H9 (cell line): ENCODE measurements around the gene TBC1D8. TPM values are rescaled to one million over a fixed set of nuclear protein-coding genes. Genes with fewer than 3 reads are reported as not detected.

Experiments
- DNase-seq: peaks from one replicate; pipeline ENCODE4 v3.0.0-alpha.2; 2017
- H2AFZ ChIP-seq: one replicate; pipeline ENCODE4 v1.6.1; 2013; ENCODE audit warnings: mild to moderate bottlenecking, low read length, control low read depth, moderate library complexity
- H2AK5ac ChIP-seq: 2 replicates; pipeline ENCODE4 v1.6.1; 2013; ENCODE audit warnings: low read length, control low read depth, mixed read lengths; ENCODE audit not compliant: insufficient read length
- H2BK120ac ChIP-seq: one replicate; pipeline ENCODE4 v1.6.1; 2013; ENCODE audit warnings: low read depth, mild to moderate bottlenecking, low read length, control low read depth, inconsistent platforms; ENCODE audit not compliant: poor library complexity, severe bottlenecking
- H2BK12ac ChIP-seq: 2 replicates; pipeline ENCODE4 v1.6.1; 2013; ENCODE audit warnings: low read length, control low read depth, mixed read lengths, low read depth; ENCODE audit not compliant: insufficient read length
- H2BK15ac ChIP-seq: 2 replicates; pipeline ENCODE4 v1.6.1; 2013; ENCODE audit warnings: low read depth, low read length, control low read depth
- H2BK20ac ChIP-seq: one replicate; pipeline ENCODE4 v1.6.1; 2013; ENCODE audit warnings: low read depth, mild to moderate bottlenecking, low read length, control low read depth, inconsistent platforms; ENCODE audit not compliant: poor library complexity, severe bottlenecking
- H2BK5ac ChIP-seq: 2 replicates; pipeline ENCODE4 v1.6.1; 2013; ENCODE audit warnings: low read length, control low read depth, mixed read lengths; ENCODE audit not compliant: insufficient read length
- H3K14ac ChIP-seq: 2 replicates; pipeline ENCODE4 v1.6.1; 2013; ENCODE audit warnings: low read length, control low read depth; ENCODE audit not compliant: insufficient read depth
- H3K18ac ChIP-seq: 2 replicates; pipeline ENCODE4 v1.6.1; 2013; ENCODE audit warnings: low read depth, mild to moderate bottlenecking, mixed read lengths, low read length, control low read depth; ENCODE audit not compliant: insufficient read length
- H3K23ac ChIP-seq: 2 replicates; pipeline ENCODE4 v1.6.1; 2013; ENCODE audit warnings: low read length, control low read depth, mixed read lengths, low read depth; ENCODE audit not compliant: insufficient read length
- H3K23me2 ChIP-seq: 2 replicates; pipeline ENCODE4 v1.6.1; 2013; ENCODE audit warnings: low read depth, mild to moderate bottlenecking, mixed read lengths, low read length, control low read depth; ENCODE audit not compliant: insufficient read length, poor library complexity, severe bottlenecking
- H3K27ac ChIP-seq: 2 replicates; pipeline ENCODE4 v1.5.1; 2013; ENCODE audit warnings: low read length, control low read depth, mixed read lengths, low read depth; ENCODE audit not compliant: insufficient read length
- H3K27me3 ChIP-seq: 2 replicates; pipeline ENCODE4 v1.6.1; 2013; ENCODE audit warnings: low read length, control low read depth, inconsistent platforms; ENCODE audit not compliant: insufficient read depth
- H3K4ac ChIP-seq: 2 replicates; pipeline ENCODE4 v1.6.1; 2013; ENCODE audit warnings: low read depth, mild to moderate bottlenecking, control low read depth, inconsistent platforms, low read length, moderate library complexity
- H3K4me1 ChIP-seq: 2 replicates; pipeline ENCODE4 v1.6.1; 2013; ENCODE audit warnings: low read length, control low read depth, inconsistent platforms; ENCODE audit not compliant: insufficient read depth
- H3K4me2 ChIP-seq: 2 replicates; pipeline ENCODE4 v1.6.1; 2013; ENCODE audit warnings: low read length, control low read depth, mixed read lengths; ENCODE audit not compliant: insufficient read length, insufficient read depth
- H3K56ac ChIP-seq: 2 replicates; pipeline ENCODE4 v1.6.1; 2013; ENCODE audit warnings: low read depth, mild to moderate bottlenecking, mixed read lengths, low read length, control low read depth; ENCODE audit not compliant: insufficient read length
- H3K79me1 ChIP-seq: 2 replicates; pipeline ENCODE4 v1.6.1; 2013; ENCODE audit warnings: low read depth, mild to moderate bottlenecking, moderate library complexity, low read length, control low read depth, inconsistent platforms; ENCODE audit not compliant: insufficient read depth, poor library complexity, severe bottlenecking
- H3K79me2 ChIP-seq: 2 replicates; pipeline ENCODE4 v1.6.1; 2013; ENCODE audit warnings: low read length, control low read depth, inconsistent platforms; ENCODE audit not compliant: insufficient read depth
- H3K9ac ChIP-seq: 2 replicates; pipeline ENCODE4 v1.6.1; 2013; ENCODE audit warnings: low read length, control low read depth, mixed read lengths; ENCODE audit not compliant: insufficient read length; ENCODE audit errors: extremely low read depth
- H3K9me3 ChIP-seq: one replicate; pipeline ENCODE4 v1.6.1; 2013; ENCODE audit warnings: low read depth, low read length, inconsistent platforms; ENCODE audit not compliant: control insufficient read depth
- H3T11ph ChIP-seq: one replicate; pipeline ENCODE4 v1.6.1; 2013; ENCODE audit warnings: mild to moderate bottlenecking, low read length, control low read depth, inconsistent platforms
- H4K20me1 ChIP-seq: one replicate; pipeline ENCODE4 v1.6.1; 2013; ENCODE audit not compliant: control insufficient read depth, insufficient read length, insufficient read depth
- H4K5ac ChIP-seq: 2 replicates; pipeline ENCODE4 v1.6.1; 2013; ENCODE audit warnings: low read depth, mild to moderate bottlenecking, mixed read lengths, low read length, control low read depth; ENCODE audit not compliant: insufficient read length
- H4K8ac ChIP-seq: replicated peaks from 2 replicates; pipeline ENCODE4 v1.6.1; 2013; ENCODE audit warnings: low read length, control low read depth, mixed read lengths, low read depth; ENCODE audit not compliant: insufficient read length
- H4K91ac ChIP-seq: 2 replicates; pipeline ENCODE4 v1.6.1; 2013; ENCODE audit warnings: low read depth, mild to moderate bottlenecking, moderate library complexity, mixed read lengths, low read length, control low read depth; ENCODE audit not compliant: insufficient read length
- H3K27ac Mint-ChIP-seq, 3 experiments: 2 replicates in 2 of 3; 3 replicates in 1 of 3; pipeline ENCODE4 v1.8.0; 2020 to 2021; ENCODE audit warnings: mixed read lengths in 3 of 3, mild to moderate bottlenecking in 1 of 3, moderate library complexity in 1 of 3
- H3K27me3 Mint-ChIP-seq: 2 replicates; pipeline ENCODE4 v1.8.0; 2021; ENCODE audit warnings: low read depth, mild to moderate bottlenecking, moderate library complexity, mixed read lengths
- H3K36me3 Mint-ChIP-seq, 3 experiments: 2 replicates in 2 of 3; 3 replicates in 1 of 3; pipeline ENCODE4 v1.8.0; 2020 to 2021; ENCODE audit warnings: low read depth in 3 of 3, mixed read lengths in 3 of 3; ENCODE audit not compliant: insufficient read depth in 1 of 3
- H3K4me1 Mint-ChIP-seq, 2 experiments: 2 replicates each; pipeline ENCODE4 v1.8.0; 2020; ENCODE audit warnings: mixed read lengths in 2 of 2
- H3K4me3 Mint-ChIP-seq, 2 experiments: 2 replicates in 1 of 2; 3 replicates in 1 of 2; pipeline ENCODE4 v1.8.0; 2020 to 2021; ENCODE audit warnings: mild to moderate bottlenecking in 2 of 2, mixed read lengths in 2 of 2, moderate library complexity in 1 of 2
- H3K9me3 Mint-ChIP-seq, 2 experiments: 2 replicates in 1 of 2; 3 replicates in 1 of 2; pipeline ENCODE4 v1.8.0; 2020; ENCODE audit warnings: mild to moderate bottlenecking in 2 of 2, mixed read lengths in 2 of 2, moderate library complexity in 1 of 2
- CTCF ChIP-seq: fragments of 200-600 bp; sonication (generic); conservative IDR thresholded peaks from 3 replicates; pipeline ENCODE4 v1.8.0; 2021; ENCODE audit warnings: antibody characterized with exemption, mild to moderate bottlenecking
- WGBS: extraction: QIAGEN DNeasy Blood & Tissue Kit; methylation state at CpG from one replicate; pipeline ENCODE4 v1.1.7; 2013; ENCODE audit warnings: missing lambda C conversion rate, low lambda C conversion rate, mixed read lengths; ENCODE audit not compliant: insufficient read length; ENCODE audit errors: extremely low coverage; 5-methylcytosine and 5-hydroxymethylcytosine counted together
- total RNA-seq: library from RNA; stranded (reverse); gene quantifications from 2 replicates; pipeline ENCODE4 v1.2.1, GENCODE V29; 2021

Gene TBC1D8
- total RNA-seq, 1 experiment from 2014 or later = 16.6 TPM

- Mint-ChIP-seq H3K4me3 (no peak overlapping the region), H3K27me3 (no peaks in the 10 kb centered on the region), H3K27ac (no peak overlapping the region; a peak in 1 of 7 replicates), H3K4me1 (peaks cover 3 to 9% of the 10 kb centered on the region in 2 experiments; a peak in 3 of 4 replicates), H3K9me3 (peaks cover 10 to 11% of the 10 kb centered on the region in 2 experiments), H3K36me3 (peaks cover 11 to 14% (median 13%) of the 10 kb centered on the region in 3 experiments; a peak in 6 of 7 replicates)
- H3K56ac ChIP-seq = no peak overlapping the region
- no peak overlapping the region for H2BK20ac ChIP-seq
- no peak overlapping the region for H2AK5ac ChIP-seq
- no peak overlapping the region for H3K18ac ChIP-seq
- no peaks in the 10 kb centered on the region for H3K23me2 ChIP-seq
- H4K8ac ChIP-seq = no peak overlapping the region
- H3K4me2 ChIP-seq = no peak overlapping the region
- no peak overlapping the region for H3K14ac ChIP-seq
- no peak overlapping the region for H2BK15ac ChIP-seq
- H3K4me1 ChIP-seq = no peaks in the 10 kb centered on the region; the same call in 1 of the 2 replicates
- peaks cover 2% of the 10 kb centered on the region; the same call in 1 of the 2 replicates for H3K79me2 ChIP-seq
- no peak for DNase-seq
- H2AFZ ChIP-seq = no peak overlapping the region
- H4K20me1 ChIP-seq = no peaks in the 10 kb centered on the region
- TF ChIP-seq CTCF = no peak
- H4K5ac ChIP-seq = no peak overlapping the region
- no peak overlapping the region for H3K9ac ChIP-seq
- H4K91ac ChIP-seq = no peak overlapping the region
- no peak overlapping the region for H2BK12ac ChIP-seq
- H3K4ac ChIP-seq = no peak overlapping the region
- no peak overlapping the region for H3T11ph ChIP-seq
- H3K27ac ChIP-seq = no peak overlapping the region
- no peaks in the 10 kb centered on the region for H3K27me3 ChIP-seq
- H2BK5ac ChIP-seq = no peak overlapping the region
- no peak overlapping the region for H2BK120ac ChIP-seq
- no CpG with 5 or more reads among the region's 1 CpG for WGBS
- peaks cover 8% of the 10 kb centered on the region for H3K79me1 ChIP-seq
- no peak overlapping the region for H3K23ac ChIP-seq
- no peaks in the 10 kb centered on the region for H3K9me3 ChIP-seq
Measured at GRCh38 chr2:101094351-101094750, 56.8 kb downstream of the TBC1D8 start.
